Stimulated activated naive CD8-positive, alpha-beta T cell treated with anti-CD3 and anti-CD28 coated beads, Interleukin-15, Interleukin-2, amounts not matched to agents 100 U/mL and 50 U/mL, for 24 hours (primary cell): ENCODE data around the gene BUD23.

Source experiments
- ATAC-seq: fragments of 150-1000 bp; cut with Tn5 transposase; one replicate; pipeline ENCODE4 v1.10.0; 2021
- DNase-seq: peaks from one replicate; pipeline ENCODE4 v3.0.0; 2021

BUD23 gene

GRCh38 chr7:73741600-73741999, 58.2 kb downstream of the BUD23 start:
- ATAC-seq (no peak), DNase-seq (no peak)

DNA sequence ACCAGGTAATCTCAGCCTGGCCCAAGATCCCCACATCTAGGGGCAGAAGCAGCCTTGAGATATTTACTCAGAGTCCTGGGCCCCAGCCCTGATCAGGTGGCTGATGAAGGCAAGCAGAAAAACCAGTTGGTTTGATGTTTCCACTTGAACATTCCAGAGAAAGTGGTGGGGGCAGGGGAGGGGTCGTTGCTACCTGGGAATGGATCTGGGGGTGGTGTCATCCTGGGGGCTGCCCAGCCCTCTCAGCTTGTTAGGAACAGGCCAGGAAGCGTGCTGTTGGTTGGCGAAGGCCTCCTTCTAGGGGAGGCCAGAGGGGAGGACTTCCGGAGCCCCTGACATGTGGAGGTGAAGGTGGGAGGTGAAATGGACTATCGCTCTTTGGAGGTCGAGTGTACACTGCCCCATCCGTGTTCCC, 58.9 kb downstream of the BUD23 start:
- no peak for ATAC-seq

DNA sequence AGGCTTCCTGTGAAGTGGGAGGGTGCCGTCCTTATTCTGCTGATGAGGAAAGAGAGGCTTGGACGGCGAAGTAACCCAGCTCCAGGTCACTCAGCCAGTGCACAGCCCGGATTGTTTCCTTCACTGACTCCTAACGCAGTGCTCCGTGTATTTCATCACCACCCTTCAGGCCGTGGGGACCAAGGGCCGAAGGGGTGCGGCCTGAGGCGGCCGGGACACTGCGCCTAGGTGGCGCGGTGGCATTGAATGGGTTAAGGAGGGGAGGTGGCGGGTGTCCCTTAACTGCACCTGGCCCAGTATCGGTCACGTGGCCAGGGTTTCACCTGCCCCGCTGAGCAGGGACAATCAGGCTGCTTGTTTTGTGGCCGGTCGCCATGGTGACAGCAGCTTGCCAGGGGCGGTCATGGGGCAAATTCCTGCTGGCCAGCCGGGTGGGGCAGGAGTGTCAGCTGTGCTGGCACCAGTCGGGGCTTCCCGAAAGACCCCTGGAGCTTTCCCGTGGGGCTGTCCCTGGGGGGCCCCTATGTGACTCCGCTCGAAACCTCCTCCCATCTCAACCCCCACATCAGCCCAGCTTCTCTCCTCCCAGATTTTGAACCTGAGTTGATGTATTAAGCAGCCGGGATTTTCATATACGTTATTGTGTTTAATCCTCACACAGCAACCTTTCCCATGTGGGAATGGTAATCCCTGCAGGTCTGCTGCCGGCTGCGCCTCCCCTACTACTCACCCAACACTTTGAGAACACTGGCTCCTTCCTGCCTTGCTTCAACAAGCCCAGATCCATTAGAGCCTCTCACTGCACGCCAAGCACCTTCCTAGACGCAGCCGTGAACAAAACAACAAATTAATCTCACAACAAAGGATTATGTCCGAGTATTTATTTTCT, 59.6 kb downstream of the BUD23 start:
- DNase-seq (no peak), ATAC-seq (no peak)

More for the DNA sequence above, 58.9 kb downstream of the BUD23 start:
- no peak for DNase-seq

GRCh38 chr7:73746378-73746777, 63.0 kb downstream of the BUD23 start:
- DNase-seq (no peak), ATAC-seq (no peak)
